Measurements from ENCODE around the gene CYP4A22. TPM values are rescaled to one million over a fixed set of nuclear protein-coding genes. Genes with fewer than 3 reads are reported as not detected.

Gene CYP4A22
- polyA plus RNA-seq, 1 of the 3 experiments (the other 2 are of a cell fraction) = not detected

DNA sequence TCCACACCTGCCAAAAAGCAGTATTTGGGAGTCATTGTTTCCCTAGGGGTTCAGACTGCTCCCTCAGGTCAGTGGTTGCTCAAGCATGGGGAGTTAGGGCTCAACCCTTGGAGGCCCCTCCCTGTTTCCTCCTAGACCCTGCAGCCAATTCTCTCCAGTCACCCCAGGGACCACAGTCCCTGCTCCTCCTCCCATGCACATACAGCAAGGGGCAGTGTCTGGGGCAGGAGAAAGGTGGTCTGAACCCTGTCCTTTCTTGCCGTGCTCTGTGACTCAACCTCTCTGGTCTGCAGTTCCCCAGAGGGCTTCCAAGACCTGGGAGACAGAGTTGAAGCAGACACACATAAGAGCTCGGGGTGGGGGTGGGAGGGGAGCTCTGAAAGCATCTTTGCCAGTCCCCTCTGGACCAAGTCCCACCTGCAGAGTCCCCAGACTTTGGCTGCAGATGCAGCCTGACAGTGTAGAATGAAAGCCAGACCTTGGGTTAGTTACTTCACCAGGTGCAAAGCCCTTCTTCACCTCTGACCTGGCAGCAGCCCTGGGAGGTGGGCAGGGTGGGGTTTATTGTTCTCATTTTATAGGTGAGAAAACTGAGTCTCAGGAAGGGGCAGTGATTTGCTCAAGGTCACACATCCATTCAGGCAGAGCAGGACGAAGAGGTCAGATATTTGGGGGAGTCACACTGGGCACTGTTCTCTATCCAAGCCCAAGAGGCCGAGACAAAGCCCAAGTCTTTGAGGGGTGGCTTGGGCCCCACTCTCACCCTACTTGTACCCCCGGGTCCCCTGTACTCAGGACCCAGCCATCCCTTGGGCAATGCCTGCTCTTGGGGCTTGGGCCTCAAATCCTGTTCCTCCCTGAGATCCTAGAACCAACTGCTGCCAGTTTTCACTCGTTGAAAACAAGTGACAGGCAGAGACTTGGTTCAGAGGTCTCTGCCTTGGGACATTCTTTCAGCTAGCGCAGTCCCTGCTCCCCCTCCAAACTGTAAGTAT is 51.8 kb downstream of the CYP4A22 start:
- Histone ChIP-seq H4K20me1 (ENCODE audit: insufficient read depth) (no peaks in the 10 kb centered on the region), H3K4me1 (ENCODE audit: control insufficient read depth in 1 of 2, insufficient read depth in 2 of 2, low read depth in 1 of 2, low read length in 1 of 2) (peaks cover 0 to 3% of the 10 kb centered on the region in 2 experiments; a peak in 1 of 4 replicates), H3K4me3 (ENCODE audit: low read depth in 2 of 2, low read length in 1 of 2) (no peak overlapping the region), H3K27me3 (ENCODE audit: insufficient read depth) (no peaks in the 10 kb centered on the region), H3K9ac (no peak overlapping the region), H3K27ac (ENCODE audit: low read depth in 2 of 2, low read length in 1 of 2) (no peak overlapping the region), H3F3A (replicated peaks; ENCODE audit: insufficient read depth) (no peaks in the 10 kb centered on the region), H3K79me2 (ENCODE audit: insufficient read depth) (no peaks in the 10 kb centered on the region), H3K36me3 (replicated peaks in 1 of 2; ENCODE audit: control insufficient read depth in 1 of 2, insufficient read depth in 2 of 2, low read length in 1 of 2) (no peaks in the 10 kb centered on the region), H3K9me2 (no peaks in the 10 kb centered on the region), H2AFZ (ENCODE audit: low read depth) (no peak overlapping the region), H3K9me3 (no peaks in the 10 kb centered on the region), H3K4me2 (no peak overlapping the region)
- no peak for DNase-seq
- TF ChIP-seq SMC3 (IDR thresholded peaks at IDR 0.05; ENCODE audit: low read depth, low read length) = no peak
- TF ChIP-seq FOSL2 (IDR thresholded peaks at IDR 0.05; ENCODE audit: borderline replicate concordance, low read depth) = no peak
- TF ChIP-seq, protein P1, sequence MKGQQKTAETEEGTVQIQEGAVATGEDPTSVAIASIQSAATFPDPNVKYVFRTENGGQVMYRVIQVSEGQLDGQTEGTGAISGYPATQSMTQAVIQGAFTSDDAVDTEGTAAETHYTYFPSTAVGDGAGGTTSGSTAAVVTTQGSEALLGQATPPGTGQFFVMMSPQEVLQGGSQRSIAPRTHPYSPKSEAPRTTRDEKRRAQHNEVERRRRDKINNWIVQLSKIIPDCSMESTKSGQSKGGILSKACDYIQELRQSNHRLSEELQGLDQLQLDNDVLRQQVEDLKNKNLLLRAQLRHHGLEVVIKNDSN (IDR thresholded peaks at IDR 0.05; ENCODE audit: borderline replicate concordance, low read depth) = no peak
- TF ChIP-seq MXI1 (IDR thresholded peaks at IDR 0.05; ENCODE audit: low read depth, low read length) = no peak
- no peak for TF ChIP-seq JUND (IDR thresholded peaks at IDR 0.05)
- no peak for TF ChIP-seq GATA2 (CRISPR knock-in tag; IDR thresholded peaks at IDR 0.05)
- no peak for TF ChIP-seq SIN3A (IDR thresholded peaks at IDR 0.05; ENCODE audit: borderline replicate concordance, low read depth, low read length)
- no peak for TF ChIP-seq FOXM1 (IDR thresholded peaks at IDR 0.05; ENCODE audit: low read depth)
- TF ChIP-seq MEF2A (IDR thresholded peaks at IDR 0.05; ENCODE audit: borderline replicate concordance, low read depth) = no peak
- TF ChIP-seq, protein P2, sequence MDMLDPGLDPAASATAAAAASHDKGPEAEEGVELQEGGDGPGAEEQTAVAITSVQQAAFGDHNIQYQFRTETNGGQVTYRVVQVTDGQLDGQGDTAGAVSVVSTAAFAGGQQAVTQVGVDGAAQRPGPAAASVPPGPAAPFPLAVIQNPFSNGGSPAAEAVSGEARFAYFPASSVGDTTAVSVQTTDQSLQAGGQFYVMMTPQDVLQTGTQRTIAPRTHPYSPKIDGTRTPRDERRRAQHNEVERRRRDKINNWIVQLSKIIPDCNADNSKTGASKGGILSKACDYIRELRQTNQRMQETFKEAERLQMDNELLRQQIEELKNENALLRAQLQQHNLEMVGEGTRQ (IDR thresholded peaks at IDR 0.05; ENCODE audit: borderline replicate concordance, low read depth, low read length) = no peak
- 26% methylated on average over 5 of the region's 7 CpGs for WGBS (ENCODE audit: low lambda C conversion rate)
- POLR2A ChIA-PET = no interaction called here
- CTCF ChIA-PET = interaction anchor here (0.8 to 10.7 kb wide), 8 partner anchors 7 to 243 kb away, joined by 3 to 143 read pairs (median 4); no protein-coding TSS in a partner anchor

DNA sequence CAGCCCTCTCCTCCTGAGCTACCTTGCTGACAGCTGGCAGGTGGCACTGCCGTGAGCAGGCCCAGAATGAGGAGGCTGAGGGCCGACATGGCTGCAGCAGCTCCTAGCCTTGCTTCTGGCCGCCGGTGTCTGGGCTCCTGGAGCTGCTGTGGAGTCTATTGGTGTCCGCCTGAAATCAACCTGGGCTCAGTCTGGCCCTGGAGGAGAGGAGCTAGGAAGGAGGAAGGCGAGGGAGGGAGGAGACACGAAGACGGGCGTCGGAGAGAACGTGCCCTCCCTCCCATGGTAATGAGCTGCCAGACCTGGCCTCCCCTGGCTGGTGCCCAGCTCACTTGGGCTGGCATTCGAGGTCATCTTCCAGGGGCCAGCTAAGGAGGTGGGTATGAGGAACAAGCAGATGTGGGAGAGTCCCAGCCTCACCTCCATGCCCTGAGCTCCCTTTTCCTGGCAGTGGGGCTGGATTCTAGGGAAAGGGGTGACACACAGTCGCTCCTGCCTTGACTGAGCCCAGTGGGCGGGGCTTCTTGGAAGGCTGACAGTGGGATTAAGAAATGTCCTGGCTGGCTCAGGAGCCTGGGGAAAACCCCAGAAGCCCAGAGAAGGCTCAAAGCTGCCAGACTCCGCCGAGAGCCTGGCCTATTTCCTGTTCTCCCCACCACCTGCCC is 52.7 kb downstream of the CYP4A22 start, which contains the start of gene PDZK1IP1:
Gene PDZK1IP1, minus strand, starts transcription at position 193 of the 665 bp plus-strand sequence. Its CDS starts 104 bp downstream, at position 89.
- H3K9ac ChIP-seq = no peak within 1 kb of the TSS
- no peaks in the 10 kb centered on the region for H3F3A ChIP-seq (replicated peaks; ENCODE audit: insufficient read depth)
- no peak within 1 kb of the TSS for H2AFZ ChIP-seq (ENCODE audit: low read depth)
- ChIA-PET POLR2A (interaction anchor here (0.6 kb wide), 1 partner anchor 121 kb away, joined by 3 read pairs; no protein-coding TSS in a partner anchor), CTCF (interaction anchor here (0.6 to 10.7 kb wide), 8 partner anchors 8 to 245 kb away, joined by 3 to 143 read pairs (median 4); no protein-coding TSS in a partner anchor)
- H3K4me1 ChIP-seq (ENCODE audit: control insufficient read depth in 1 of 2, insufficient read depth in 2 of 2, low read depth in 1 of 2, low read length in 1 of 2) = peaks cover 0 to 3% of the 10 kb centered on the region in 2 experiments; a peak in 1 of 4 replicates
- DNase-seq = no peak
- no peak within 1 kb of the TSS for H3K27ac ChIP-seq (ENCODE audit: low read depth in 2 of 2, low read length in 1 of 2)
- H3K79me2 ChIP-seq (ENCODE audit: insufficient read depth) = no peaks in the 10 kb centered on the region
- no peak within 1 kb of the TSS for H3K4me2 ChIP-seq
- no peaks in the 10 kb centered on the region for H3K9me3 ChIP-seq
- H3K27me3 ChIP-seq (ENCODE audit: insufficient read depth) = no peaks in the 10 kb centered on the region
- H3K36me3 ChIP-seq (replicated peaks in 1 of 2; ENCODE audit: control insufficient read depth in 1 of 2, insufficient read depth in 2 of 2, low read length in 1 of 2) = no peaks in the 10 kb centered on the region
- H3K4me3 ChIP-seq (ENCODE audit: low read depth in 2 of 2, low read length in 1 of 2) = no peak within 1 kb of the TSS
- no peaks in the 10 kb centered on the region for H4K20me1 ChIP-seq (ENCODE audit: insufficient read depth)
- TF ChIP-seq RAD21 (IDR thresholded peaks at IDR 0.05; ENCODE audit: low read length) (no peak), FOSL2 (IDR thresholded peaks at IDR 0.05; ENCODE audit: borderline replicate concordance, low read depth) (no peak), YY1 (IDR thresholded peaks at IDR 0.05; ENCODE audit: low read depth) (no peak), TCF12 (IDR thresholded peaks at IDR 0.05) (no peak), SIN3A (IDR thresholded peaks at IDR 0.05; ENCODE audit: borderline replicate concordance, low read depth, low read length) (no peak), RFX5 (IDR thresholded peaks at IDR 0.05; ENCODE audit: low read length) (no peak), RCOR1 (IDR thresholded peaks at IDR 0.05; ENCODE audit: low read length) (no peak), MEF2A (IDR thresholded peaks at IDR 0.05; ENCODE audit: borderline replicate concordance, low read depth) (no peak), JUND (IDR thresholded peaks at IDR 0.05) (no peak), ELF1 (IDR thresholded peaks at IDR 0.05) (no peak), SMC3 (IDR thresholded peaks at IDR 0.05; ENCODE audit: low read depth, low read length) (no peak), MXI1 (IDR thresholded peaks at IDR 0.05; ENCODE audit: low read depth, low read length) (no peak)
- TF ChIP-seq, protein P3, sequence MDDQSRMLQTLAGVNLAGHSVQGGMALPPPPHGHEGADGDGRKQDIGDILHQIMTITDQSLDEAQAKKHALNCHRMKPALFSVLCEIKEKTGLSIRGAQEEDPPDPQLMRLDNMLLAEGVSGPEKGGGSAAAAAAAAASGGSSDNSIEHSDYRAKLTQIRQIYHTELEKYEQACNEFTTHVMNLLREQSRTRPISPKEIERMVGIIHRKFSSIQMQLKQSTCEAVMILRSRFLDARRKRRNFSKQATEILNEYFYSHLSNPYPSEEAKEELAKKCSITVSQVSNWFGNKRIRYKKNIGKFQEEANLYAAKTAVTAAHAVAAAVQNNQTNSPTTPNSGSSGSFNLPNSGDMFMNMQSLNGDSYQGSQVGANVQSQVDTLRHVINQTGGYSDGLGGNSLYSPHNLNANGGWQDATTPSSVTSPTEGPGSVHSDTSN (IDR thresholded peaks at IDR 0.05) = no peak
- TF ChIP-seq, protein P4, sequence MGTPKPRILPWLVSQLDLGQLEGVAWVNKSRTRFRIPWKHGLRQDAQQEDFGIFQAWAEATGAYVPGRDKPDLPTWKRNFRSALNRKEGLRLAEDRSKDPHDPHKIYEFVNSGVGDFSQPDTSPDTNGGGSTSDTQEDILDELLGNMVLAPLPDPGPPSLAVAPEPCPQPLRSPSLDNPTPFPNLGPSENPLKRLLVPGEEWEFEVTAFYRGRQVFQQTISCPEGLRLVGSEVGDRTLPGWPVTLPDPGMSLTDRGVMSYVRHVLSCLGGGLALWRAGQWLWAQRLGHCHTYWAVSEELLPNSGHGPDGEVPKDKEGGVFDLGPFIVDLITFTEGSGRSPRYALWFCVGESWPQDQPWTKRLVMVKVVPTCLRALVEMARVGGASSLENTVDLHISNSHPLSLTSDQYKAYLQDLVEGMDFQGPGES (IDR thresholded peaks at IDR 0.05; ENCODE audit: low read depth, low read length) = no peak
- TF ChIP-seq, protein P5, sequence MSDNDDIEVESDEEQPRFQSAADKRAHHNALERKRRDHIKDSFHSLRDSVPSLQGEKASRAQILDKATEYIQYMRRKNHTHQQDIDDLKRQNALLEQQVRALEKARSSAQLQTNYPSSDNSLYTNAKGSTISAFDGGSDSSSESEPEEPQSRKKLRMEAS (IDR thresholded peaks at IDR 0.05; ENCODE audit: low read depth) = no peak
- no peaks in the 10 kb centered on the region for H3K9me2 ChIP-seq
- 63% methylated on average over 10 of the region's 16 CpGs for WGBS (ENCODE audit: low lambda C conversion rate)

Measured in SK-N-SH (cell line).